CD4-positive, alpha-beta T cell treated with Interleukin-17A for 1 hour (primary cell): ENCODE data around the gene EML6.
"Not testable (repeated sequence)": the region's sequence is repeated elsewhere in the genome, so short reads cannot be mapped to it uniquely, and the experiment has no call there.

Experiments used
- DNase-seq: peaks from one replicate; pipeline ENCODE4 v3.0.0-alpha.2; 2020

Gene EML6

DNA sequence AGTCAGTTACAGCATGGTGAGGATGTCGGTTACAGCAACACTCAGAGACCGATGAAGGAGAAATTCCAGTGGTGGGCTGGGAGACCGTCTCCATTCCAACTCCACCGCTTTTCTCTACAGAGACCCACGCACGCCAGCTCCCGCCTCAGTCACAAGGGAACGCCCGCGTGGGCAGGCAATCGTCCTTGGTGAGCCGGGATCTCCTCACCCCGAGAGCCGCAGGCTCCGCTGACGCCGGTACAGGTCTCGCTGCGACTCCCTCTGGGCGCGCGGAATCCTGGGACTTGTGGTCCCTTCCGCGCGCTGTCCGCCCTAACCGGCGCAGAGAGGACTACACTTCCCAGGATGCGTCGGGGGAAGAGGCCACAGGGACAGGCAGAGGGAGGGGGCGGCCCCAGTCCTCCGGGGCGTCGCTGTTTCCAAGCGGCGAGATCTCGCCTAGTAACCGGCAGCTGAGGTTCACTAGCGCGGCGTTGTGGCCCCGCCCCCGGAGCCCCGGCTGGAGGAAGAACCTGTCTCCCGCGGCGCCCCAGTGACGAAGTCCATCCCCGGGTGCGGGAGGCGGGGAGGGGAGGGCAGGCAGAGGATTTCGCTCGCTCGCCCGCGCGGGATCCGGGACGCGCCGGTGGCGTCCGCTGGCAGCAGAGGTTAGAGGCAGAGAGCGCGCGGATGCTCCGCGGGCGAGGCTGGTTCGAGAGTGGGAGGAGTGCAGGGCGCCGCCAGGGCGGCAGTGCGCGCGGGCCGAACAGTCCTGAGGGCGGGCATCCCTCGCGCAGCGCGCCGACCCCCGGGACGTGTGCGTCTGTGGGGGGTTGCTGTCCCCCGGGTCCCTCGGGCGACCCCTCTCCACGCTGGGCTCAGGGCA is at the start of gene EML6:
TSS of gene EML6 (plus strand) at position 532 of the 865 bp plus-strand sequence. CDS start 1,400 bp downstream, outside the sequence.
- DNase-seq = peak; percentile 99

DNA sequence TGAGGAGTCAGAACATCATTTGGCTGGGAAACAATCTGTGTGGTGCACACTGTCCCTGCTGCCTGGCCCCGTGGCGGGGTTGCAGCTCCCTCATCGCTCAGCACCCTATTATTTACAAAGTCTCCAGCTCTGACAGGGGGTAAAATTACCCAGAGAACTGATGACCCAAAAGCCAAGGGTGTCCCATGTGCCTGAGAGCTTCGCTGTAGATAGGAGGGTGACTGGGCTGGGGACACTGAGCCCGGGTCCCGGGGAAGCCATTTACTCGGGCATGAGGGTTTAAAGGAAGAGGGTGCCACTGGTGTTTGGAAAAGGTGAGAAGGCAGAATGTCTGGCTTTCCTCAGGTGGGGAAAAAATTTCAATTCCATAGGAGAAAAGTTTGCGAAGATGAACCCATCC is 48.2 kb upstream of the EML6 start:
- no peak for DNase-seq

DNA sequence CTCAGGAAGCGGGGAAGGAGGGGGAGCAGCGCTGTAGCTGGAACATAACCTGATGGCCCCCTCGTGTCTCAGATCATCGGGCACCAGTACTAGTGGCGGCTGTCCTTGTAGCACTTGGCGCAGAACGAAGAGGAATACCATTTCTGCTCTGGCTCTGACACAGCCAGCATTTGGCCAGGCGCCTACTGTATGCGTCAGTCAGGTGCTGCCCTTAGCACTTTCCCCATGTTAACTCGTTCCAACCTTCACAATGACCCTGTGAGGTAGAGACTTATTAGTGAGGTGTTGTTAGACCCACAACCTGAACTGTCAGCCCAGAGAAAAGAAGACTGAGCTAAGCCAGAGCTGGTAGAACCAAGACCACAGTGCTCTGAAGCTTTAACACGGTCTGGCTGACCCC is 47.7 kb upstream of the EML6 start:
- DNase-seq = no peak

DNA sequence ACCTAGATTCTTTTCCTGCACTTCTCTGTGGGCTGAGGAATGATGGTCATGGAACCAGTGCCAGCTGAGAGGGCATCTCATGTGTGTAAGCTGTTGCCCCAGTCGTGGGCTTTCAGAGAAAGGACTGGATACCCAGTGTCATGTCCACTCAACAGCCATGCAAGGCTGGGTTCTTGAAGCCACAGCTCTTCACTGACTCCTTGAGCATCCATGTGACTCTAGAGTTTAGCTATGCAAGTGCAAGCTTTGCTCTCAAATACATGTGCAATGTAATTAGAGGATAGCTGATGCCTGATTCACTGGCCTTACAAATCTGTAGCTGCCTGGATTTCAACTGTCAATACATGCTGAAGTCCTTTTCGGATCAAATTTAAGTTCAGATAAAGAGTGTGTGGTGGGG is 46.8 kb upstream of the EML6 start:
- DNase-seq = no peak

DNA sequence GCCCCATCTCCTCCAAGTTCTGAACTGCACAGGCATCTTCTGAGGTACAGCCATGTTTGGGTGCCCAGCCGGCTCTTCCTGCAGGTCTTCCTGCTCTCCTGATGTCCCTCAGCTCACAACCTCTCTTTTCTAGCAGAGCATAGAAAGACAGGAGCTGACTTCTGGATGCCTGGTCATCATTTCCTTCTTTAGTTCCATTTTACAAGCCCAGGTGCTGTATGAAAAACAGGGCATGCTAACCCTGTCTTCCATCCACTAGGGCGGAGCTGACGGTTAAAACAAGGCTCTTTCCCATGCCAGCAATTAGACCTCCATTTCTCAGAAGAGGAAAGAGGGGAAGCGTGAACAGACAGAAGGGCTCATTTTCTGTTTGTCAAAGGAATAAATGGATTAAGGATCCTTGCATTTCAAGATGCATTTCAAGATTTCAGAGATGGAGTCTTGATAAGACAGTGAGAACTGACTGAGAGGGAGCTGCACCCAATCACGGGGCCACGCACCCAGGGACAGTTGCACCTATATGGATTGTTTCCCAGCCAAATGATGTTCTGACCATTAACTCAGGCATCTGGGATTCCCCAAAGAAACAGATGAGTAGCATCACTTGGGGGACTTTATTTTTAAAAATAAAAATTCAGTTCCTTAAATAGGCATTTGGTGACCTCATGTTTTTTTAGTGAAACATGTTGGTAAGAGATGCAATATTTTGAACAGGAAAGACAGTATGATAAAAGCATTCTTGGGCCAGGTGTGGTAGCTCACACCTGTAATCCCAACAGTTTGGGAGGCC is 45.8 kb upstream of the EML6 start:
- DNase-seq = no peak

DNA sequence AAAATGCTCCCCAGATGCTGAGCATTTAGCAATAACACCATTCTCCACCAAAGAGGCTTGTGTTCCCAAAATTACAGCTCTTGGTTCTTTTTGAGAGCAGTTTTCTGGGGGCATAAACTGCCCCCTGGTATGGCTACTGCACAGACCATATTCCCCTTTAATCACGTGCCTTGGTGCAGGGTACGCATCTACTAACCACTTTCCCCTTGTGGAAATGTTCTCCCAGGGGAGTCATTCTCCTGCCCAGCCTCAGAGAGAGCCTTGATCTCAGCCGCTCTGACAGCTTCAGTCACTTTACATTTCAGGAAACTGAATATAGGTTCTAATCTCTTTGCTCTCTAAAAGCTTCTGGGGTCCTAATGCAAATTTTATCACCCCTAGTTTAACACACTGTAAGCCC is 44.7 kb upstream of the EML6 start:
- no peak for DNase-seq

DNA sequence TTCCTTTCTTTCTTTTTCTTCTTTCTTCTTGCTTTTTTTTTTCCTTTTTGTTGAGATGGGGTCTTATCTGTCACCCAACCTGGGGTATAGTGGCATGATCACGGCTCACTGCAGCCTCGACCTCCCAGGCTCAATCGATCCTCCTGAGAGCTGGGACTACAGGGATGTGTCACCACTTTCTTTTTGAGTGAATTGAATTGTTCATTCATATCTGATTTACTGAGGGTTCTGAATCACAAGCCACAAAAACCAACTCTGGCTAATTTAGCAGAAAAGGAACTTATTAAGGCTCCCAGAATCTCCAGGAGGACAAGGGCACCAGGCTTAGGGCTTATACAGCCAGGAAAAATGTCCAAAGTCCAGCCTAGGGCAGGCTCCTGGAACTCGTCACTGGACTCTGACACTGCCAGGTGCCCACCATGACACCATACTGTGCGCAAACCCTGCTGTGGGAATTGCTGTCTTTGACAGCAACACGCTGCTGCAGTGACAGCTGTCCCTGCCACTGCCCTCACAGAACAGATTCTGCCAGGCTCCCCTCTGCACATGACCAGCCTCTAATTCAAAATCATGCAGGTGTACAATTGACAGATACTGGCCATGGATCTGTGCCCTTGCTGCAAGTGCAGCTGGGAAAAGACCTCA is 42.9 kb upstream of the EML6 start:
- no peak for DNase-seq

DNA sequence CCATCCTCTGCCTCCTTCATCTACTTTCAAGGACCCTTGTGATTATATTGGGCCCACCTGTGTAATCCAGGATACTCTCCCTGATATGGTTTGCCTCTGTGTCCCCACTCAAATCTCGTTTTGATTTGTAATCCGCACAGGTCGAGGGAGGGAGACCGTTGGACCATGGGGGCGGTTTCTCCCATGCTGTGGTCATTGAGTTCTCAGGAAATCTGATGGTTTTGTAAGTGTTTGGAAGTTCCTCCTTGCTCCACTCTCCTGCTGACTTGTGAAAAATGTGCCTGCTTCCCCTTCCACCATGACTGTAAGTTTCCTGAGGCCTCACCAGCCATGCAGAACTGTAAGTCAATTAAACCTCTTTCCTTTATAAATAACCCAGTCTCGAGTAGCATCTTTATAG is 42.0 kb upstream of the EML6 start:
- DNase-seq = no peak

DNA sequence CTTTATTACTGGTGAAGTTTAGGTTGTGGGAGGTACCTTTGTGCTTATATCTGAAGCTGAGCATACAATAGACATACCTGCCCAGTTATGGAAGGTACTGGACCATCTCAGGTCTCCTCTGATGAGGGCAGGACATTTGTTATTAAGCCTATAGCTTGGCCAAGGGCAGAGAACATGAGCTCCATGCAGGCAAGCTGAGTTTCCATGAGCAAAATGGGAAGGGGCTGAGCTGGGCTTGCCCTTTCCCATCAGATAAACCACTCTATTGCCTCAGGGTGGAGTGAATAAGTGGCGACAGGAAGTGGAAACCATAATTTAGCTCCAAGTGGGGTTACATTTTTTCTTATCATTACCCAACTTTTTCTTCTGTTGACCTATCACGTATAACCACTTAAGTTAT is 39.9 kb upstream of the EML6 start:
- DNase-seq = no peak

DNA sequence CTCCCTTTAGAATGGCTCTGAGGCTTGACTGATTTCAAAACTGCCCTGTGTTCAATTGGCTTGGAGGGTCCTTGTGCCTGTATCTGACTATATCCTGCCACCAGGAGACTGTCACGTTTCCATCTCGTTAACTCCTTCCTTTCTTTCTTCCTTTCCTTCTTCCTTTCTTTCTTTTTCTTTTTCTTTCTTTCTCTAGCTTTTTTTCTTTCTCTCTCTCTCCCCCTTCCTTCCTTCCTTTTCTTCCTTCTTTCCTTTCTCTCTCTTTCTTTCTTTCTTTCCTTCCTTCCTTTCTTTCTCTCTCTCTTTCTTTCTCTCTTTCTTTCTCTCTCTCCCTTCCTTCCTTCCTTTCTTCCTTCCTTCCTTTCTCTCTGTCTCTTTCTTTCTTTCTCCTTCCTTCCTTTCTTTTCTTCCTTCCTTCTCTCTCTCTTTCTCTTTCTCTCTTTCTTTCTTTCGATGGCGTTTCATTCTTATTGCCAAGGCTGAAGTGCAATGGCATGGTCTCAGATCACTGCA is 38.1 kb upstream of the EML6 start:
- DNase-seq = no peak

DNA sequence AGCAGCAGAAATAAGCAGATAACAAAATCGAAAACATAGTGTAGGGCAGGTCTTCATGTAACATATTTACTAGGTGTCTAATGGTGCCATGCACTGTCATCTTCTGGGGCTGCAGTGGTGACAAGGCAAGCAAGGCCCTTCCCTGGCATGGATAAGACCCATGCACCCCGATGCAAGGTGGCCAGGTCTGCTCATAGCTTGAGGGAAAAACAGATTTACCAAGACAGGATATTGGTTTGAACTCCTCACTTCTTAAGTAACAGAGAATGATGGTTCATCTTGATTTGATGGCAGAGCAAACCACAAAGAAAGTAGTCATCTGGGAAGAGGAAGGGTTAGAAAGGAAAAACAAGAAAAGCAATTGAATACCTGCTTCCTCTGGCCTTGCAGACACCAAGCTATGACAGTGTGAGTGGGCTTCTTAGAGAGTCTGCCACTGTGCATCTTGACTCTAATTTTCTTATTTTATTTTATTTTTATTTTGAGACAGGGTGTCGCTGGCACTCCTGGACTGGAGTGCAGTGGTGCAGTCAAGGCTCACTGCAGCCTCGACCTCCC is 35.8 kb upstream of the EML6 start:
- DNase-seq = no peak

DNA sequence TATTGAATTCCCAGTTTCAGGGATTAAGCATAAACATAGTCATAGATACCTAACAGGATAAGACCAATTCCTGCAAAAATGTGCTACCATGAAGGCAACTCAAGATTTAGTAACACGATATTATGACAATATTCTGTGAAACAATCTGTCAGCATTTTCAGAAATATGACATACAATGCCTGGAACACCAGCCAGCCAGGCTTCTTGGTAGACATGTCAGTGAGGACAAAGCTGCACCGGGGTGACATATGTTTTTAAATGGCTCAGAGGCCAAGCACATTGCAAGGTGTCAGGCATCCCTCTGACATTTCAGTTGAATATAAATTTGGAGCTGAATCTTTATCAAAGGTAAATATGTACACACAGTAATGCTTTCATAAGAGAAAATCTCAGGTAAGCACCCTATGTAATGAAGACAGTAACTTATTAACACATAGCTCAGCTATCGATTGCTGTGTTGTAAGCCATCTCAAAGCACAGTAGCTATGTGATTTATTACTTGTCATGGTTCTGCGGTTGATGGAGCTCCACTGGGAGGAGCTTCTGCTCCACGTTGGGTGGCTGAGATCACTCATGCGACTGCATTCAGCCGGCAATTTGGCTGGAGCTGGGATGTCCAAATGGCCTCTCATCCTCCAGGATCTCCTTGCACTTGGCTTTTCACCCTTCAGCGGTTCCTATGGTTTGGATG is 31.9 kb upstream of the EML6 start:
- DNase-seq = no peak

DNA sequence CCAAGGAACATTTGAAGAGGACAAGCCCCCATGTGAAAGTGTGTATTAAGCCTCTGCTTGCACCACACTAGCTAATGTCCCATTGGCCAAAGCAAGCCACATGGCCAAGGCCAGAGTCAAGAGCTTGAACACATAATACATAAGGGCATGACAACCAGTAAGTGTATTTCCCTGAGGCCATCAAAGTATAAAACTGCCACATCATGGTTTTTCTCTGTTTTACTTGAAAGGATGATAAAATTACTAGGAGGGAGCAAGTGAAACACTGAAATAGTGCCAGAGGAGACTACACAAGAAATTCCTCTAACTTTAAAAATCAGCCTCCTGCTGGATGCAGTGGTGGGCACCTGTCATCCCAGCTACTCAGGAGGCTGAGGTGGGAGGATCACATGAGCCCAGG is 30.9 kb upstream of the EML6 start:
- DNase-seq = no peak

DNA sequence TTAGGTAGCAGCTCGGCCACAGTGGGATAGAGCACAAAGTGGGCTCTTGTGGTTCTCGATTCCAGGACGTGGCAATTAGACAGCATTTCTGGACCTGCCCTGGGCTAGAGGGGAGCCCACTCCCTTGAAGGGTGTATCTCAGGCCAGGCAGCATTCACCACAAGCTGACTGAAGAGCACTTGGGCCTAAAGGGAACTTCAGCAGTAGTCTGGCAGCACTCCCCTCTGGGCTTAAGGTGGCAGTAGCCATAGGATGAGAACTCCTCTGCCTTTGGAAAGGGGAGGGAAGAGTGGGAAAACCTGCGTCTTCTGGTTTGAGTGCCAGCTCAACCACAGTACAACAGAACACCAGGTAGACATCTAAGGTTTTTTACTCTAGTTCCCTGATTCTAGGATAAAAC is 28.1 kb upstream of the EML6 start:
- no peak for DNase-seq

DNA sequence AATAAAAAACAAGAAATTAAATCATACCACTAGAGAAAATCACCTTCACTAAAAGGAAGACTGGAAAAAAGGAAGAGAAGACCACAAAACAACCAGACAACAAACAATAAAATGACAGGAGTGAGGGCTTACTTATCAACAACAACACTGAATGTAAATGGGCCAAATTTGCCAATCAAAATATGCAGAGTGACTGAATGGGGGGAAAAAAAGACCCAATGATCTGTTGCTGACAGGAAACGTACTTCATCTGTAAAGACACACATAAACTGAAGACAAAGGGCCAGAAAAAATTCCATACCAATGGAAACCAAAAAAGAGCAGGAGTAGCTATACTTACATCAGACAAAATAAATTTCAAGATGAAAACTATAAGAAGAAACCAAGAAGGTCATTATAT is 25.5 kb upstream of the EML6 start:
- no peak for DNase-seq

DNA sequence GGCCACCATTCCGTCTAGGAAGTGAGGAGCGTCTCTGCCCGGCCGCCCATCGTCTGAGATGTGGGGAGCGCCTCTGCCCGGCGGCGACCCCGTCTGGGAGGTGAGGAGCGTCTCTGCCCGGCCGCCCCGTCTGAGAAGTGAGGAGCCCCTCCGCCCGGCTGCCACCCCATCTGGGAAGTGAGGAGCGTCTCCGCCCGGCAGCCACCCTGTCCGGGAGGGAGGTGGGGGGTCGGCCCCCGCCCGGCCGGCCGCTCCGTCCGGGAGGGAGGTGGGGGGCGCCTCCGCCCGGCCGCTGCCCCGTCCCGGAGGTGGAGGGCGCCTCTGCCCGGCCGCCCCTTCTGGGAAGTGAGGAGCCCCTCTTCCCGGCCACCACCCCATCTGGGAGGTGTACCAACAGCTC is 24.5 kb upstream of the EML6 start:
- DNase-seq = not testable (repeated sequence)

DNA sequence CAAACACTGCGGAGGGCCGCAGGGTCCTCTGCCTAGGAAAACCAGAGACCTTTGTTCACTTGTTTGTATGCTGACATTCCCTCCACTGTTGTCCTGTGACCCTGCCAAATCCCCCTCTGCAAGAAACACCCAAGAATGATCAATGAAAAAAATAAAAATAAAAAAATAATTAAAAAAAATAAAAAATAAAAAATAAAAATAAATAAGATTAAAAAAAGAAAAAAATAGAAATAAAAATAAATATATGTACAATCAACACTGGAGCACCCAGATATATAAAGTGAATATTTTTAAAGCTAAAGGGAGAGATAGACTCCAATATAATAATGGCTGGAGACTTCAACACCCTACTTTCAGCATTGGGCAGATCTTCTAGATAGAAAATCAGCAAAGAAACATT is 23.8 kb upstream of the EML6 start:
- no peak for DNase-seq

DNA sequence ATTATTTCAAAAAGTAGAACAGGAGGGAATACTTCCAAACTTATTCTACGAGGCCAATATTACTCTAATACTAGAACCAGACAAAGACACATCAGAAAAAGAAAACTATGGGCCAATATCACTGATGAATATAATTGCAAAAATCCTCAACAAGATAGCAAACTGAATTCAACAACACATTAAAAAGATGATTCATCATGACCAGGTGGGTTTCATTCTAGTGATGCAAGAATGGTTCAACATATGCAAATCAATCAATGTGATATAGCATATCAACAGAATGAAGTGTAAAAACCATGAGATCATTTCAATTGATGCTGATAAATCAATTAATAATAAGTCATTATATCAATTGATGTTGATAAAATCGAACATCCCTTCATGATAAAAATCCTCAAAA is 22.4 kb upstream of the EML6 start:
- DNase-seq = no peak

DNA sequence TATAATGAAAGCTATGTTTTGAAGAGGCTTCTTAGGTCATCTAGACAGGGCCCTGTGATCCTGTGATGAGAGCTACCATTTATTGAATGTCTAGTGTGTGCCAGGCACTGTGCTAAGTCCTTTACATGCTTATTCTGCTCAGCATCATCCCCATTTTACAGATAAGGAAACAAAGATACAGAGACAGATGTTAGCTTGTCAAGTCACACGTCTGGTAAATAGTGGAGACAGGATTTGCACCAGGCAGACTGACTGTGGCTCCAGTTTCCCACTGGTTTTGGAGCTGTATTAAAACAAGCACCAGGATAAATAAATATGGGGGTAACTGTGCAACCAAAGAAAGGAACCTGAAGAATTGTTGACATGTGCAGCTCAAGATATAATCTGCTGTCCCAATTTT is 19.2 kb upstream of the EML6 start:
- no peak for DNase-seq

DNA sequence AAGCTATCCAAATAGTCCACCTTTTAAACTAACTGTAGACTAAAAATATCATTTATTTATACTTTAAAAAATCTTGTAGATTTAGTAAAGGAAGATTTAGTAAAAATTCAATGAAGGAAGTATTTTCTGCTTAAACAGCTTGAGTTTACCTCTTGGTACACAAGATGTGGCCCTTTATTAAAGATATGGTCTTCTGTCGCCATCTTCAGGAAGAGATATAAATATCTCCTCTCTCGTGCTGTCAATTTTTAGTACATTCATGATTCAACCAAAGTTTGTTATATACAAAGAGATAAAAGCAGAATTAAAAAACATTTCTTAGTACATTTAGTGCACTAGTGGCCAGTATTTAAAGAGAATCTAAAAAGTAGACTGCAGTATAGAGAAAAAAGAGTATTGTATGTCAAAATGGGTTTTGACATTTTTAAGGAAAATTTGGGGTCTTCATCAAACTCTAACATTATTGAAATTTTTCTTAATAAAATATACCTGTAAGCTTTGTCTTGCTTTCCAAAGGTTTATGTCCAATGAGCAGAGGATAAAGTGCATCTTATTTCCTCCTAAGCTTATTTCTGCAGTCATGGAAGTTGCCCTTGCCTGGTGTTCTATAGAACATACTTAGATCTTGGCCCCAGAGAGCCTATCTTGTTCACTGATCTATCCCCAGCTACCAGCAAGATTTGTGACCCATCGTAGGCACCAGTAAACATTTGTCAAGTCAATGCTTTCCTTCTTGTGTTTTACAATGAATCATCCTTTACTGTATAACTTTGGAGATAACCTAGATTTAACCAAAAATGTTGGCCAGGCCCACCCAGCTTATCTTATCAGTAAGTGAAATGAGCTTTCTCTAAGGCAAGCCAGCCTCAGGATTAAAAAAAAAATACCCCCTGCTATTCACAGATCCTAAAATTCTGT is 18.5 kb upstream of the EML6 start:
- DNase-seq = peak; percentile 72

DNA sequence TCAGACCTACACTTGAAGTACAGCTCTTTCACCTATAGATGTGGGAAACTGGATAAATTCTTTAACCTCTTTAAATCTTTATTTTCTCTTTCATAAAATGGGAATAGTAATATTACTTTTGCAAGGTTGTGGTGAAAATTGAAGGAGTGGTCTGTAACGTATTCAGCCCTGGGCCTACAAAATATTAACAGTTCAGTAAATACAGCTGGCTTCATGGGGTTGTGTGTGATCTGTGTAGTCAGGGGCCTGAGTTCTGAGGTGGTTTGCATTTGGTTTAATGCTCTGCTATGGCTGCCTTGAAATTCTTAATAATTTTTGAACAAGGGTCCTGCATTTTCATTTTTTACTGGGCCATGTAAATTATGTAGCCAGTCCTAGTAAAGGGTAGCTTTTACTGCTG is 16.8 kb upstream of the EML6 start:
- no peak for DNase-seq
